NCI-H187 treated with DMSO at 0.1 percent for 48 hours (cell line): ENCODE measurements around the gene VRTN.
"Not testable (repeated sequence)": the region's sequence is repeated elsewhere in the genome, so short reads cannot be mapped to it uniquely, and the experiment has no call there.

ENCODE experiments used
- DNase-seq: peaks from one replicate; lab custom pipeline; 2025; lab: John Stamatoyannopoulos, UW

VRTN gene

GRCh38 chr14:74348241-74348734 is at the start of gene VRTN:
VRTN (plus strand) TSS chr14:74348471; CDS start chr14:74356784, 8,313 bp downstream.
- DNase-seq = no peak

DNA sequence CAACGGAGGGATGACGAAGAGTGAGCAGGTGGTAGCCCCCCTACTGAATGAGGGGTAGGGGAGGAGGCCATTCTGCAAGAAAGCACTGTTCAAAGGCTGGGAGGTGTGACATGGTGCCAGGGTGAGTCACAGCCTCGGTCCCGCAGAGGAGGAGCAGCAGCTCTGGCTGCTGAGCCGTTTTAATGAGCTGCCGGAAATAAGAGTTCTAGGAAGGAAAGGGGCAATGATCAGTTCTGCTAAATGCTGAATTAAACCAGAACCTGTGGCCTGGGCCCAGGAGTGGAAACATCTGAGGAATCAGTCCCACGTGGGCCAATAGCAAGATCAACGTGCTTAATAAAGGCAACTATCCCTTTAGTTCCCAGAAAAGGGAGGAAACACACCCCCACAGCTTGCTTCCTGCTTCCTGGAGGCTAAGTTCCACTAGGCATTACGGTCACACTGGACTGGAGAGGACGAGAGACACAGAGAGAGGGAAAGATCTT is 49.2 kb upstream of the VRTN start:
- no peak for DNase-seq

DNA sequence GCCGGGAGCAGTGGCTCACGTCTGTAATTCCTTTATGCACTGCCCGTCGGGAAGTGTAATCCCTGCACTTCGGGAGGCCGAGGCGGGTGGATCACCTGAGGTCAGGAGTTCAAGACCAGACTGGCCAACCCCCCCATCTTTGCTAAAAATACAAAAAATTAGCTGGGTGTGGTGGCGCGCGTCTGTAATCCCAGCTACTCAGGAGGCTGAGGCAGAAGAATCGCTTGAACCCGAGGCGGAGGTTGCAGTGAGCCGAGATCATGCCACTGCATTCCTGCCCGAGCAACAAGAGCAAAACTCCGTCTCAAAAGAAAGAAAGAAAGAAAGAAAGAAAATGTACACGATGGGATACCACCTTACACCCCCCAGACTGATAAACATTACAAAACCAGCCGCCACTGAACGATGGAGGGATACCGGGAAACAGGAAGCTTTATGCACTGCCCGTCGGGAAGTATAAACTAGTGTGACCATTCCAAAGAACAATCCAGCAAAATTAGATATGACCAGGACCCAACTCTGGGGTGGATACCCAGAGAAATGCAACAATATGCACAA is 46.6 kb upstream of the VRTN start:
- no peak for DNase-seq

GRCh38 chr14:74302152-74302628 is 46.1 kb upstream of the VRTN start:
- no peak for DNase-seq

GRCh38 chr14:74302634-74303569 is 45.4 kb upstream of the VRTN start, which contains the start of gene ABCD4:
ABCD4 (minus strand) TSS chr14:74302934; CDS start chr14:74302912, 22 bp downstream.
- DNase-seq = peak; percentile 81

DNA sequence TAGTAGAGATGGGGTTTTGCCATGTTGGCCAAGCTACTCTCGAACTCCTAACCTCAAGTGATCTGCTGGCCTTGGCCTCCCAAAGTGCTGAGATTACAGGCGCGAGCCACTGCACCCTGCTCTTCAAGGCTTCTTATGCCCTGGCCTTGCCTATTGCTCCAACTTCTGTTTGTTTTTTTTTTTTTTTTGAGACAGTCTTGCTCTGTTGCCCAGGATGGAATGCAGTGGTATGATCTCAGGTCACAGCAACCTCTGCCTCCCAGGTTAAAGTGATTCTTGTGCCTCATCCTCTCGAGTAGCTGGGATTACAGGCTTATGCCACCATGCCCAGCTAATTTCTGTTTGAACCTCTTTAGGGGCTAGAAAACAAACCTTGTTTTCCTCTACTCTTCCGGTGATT is 39.6 kb upstream of the VRTN start:
- DNase-seq = no peak

GRCh38 chr14:74309125-74310022 is 38.9 kb upstream of the VRTN start:
- no peak for DNase-seq

DNA sequence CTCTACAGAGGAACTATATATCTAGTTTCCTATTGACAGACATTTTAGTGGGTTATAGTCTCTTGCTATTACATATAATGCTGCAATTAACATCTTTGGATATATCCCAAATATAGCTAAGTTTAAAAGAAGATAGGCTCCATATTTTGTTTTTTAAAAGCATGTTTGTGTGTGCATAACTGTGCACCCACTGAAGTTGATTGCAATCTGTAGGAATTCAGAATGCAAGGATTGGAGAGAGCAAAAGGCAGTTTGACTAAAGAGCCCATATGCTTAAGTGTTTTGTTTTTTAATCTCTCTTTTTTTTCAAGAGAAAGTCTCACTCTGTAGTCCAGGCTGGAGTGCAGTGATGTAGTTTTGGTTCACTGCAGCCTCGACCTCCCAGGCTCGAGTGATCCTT is 36.1 kb upstream of the VRTN start:
- DNase-seq = no peak

DNA sequence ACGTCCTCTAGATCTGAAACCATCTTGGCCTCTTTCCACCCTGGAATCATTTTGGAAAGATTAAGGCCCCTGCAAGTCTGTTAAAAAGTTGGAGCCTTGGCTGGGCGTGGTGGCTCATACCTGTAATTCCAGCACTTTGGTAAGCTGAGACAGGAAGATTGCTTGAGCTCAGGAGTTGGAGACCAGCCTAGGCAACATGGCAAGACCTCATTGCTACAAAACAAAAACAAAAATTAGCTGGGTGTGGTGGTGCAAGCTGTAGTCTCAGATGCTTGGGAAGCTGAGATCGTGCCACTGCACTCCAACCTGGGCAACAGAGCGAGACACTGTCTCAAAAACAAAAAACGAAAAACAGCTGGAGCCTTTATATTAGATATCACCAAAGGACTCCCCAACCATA is 34.7 kb upstream of the VRTN start:
- DNase-seq = no peak

GRCh38 chr14:74314576-74314975 is 33.7 kb upstream of the VRTN start:
- no peak for DNase-seq

GRCh38 chr14:74324931-74325361 is 23.3 kb upstream of the VRTN start:
- no peak for DNase-seq

DNA sequence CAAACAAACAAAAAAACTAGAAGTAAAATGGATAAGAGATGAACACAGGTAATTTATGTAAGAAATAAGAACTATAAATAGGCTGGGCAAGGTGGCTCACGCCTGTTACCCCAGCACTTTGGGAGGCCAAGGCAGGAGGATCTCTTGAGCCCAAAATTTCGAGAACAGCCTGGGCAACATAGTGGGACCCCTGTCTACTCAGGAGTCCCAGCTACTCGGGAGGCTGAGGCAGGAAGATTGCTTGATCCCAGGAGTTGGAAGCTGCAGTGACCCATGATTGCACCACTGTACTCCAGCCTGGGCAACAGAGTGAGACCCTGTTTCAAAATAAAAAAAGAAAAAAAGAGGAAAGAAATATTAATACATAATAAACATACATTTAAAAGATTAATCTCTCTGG is 22.8 kb upstream of the VRTN start:
- DNase-seq = no peak

DNA sequence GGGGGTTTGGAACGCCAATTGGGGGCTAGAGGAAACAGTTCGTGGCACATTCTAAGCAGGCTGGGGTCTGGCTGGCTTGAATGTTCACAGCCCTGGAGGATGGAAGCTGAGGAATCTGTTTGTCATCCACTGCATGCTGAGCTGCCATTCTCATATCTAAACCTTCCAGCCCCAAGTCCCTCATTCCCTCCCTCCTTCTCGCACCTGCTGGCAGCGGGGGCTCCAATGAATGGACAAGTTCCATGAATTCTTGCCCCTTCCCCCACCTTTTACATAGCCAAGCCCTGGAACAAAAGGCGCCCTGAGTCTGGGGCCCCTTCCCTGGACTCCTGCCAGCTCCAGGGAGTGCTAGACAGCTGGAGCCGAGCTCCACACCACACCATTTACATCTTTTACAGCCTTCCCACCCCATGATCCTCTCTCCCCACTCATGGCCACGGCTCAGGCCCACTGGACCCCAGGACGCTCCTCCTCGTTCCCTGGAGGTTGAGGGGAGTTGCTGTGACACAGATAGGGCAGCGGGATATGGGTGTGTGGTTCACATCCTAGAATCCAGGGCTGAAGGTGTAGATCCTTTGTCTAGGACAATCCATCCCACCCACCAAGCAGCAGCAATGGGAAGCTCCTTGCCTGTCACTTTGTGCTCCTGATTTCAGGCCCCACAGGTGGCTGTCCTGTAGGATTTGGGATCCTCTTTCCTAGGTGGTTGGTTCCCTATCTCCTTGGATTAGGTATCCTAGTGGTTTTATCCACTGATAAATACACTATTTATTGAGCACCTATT is 21.7 kb upstream of the VRTN start:
- DNase-seq = no peak

GRCh38 chr14:74329950-74330552 is 18.2 kb upstream of the VRTN start:
- not testable (repeated sequence) for DNase-seq

GRCh38 chr14:74333909-74334308 is 14.4 kb upstream of the VRTN start:
- no peak for DNase-seq

DNA sequence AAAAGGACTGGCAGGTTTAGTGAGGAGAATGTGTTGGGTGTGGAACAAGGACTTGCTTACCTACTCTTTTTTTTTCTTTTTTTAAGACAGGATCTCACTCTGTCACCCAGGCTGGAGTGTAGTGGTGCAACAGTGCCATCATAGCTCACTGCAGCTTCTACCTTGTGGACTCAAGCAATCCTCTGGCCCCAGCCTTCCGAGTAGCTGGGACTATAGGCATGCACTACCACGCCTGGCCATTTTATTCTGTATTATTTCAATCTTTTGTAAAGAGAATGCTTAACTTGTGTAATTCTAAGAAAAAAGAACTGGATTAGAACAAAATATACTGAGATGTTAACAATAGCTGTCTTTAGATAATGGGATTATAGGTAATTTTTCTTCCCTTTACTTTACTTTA is 1.9 kb upstream of the VRTN start:
- no peak for DNase-seq

DNA sequence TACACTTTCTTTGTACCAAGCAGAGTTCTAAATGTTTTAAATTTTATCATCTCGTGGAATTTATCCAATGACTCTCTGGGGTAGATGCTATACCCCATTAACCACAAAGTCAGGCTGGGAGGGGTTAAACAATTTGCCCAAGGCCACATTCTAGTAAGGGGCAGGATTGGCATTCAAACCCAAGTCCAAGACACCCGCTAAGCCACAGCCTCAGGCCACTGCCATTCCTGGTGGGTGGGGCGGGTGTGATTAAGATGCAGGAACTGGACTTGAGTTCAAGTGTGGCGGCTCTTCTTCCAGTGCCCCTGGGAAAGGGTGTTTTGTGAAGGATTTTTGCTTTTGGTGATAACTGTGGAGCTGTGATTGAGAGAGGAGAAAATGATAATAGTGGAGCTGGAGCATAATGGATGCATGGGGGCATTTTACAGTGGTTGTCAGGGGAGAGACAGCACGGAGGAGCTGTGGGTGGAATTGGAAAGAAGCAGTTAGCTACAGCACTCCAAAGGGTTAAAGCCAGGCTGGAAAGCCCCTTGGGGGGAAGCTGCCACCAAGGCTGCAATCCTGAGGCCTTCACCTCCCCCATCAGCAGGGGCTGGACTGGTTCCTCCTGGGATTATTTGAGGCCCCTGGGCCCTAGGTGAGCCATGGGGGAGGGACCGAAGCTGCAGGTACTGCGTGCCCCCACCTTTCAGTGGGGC is 1.0 kb upstream of the VRTN start:
- DNase-seq = no peak

DNA sequence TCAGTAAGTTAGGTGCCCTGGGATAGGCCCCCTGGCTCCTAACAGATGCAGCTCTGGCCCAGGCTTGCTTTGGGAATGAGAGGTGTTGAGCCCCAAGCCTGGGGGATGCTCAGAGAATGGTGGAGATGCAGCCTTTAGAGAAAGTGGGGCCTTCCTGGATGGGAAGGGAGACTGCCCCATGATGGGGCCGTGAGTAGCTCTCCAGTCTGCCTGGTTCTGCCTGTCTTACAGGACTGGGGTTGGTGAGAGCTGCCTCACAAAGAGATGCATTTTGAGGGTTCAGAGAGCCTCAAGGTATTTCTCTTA is 523 bp upstream of the VRTN start:
- DNase-seq = no peak

DNA sequence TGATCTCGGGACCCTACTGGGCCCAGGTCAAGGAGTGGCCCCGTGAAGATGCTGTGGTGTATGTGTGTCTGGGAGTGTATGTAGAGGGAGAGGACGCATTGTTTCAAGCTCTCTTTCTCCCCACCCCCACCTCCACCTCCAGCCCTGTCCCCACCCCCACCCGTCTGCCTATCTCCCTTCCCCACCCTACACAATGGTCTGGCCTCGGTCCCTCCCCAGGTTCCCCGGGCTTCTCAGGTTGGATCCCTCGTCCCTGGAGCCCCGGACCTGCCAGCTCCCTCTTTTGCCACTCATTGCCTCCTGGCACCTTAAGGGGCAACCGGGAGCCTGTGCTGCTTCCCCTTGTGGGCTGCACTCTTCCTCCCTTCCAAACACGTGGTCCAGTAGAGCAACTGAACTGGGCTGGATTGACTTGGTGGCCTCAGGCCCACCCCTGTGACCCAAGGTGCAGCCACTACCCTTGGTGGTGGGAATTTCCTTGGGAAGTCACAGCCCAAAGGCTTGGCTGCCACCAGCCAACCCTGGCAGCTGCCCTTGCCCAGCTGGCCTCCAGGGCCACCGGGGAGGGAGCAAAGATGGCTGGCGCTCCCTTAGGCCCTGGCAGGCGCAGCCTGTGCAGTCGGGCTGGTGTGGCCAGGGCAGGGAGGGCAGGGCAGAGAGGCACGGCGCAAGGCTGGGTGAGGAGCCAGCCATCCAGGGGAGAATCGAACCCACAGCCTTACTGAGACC is 628 bp downstream of the VRTN start:
- no peak for DNase-seq

DNA sequence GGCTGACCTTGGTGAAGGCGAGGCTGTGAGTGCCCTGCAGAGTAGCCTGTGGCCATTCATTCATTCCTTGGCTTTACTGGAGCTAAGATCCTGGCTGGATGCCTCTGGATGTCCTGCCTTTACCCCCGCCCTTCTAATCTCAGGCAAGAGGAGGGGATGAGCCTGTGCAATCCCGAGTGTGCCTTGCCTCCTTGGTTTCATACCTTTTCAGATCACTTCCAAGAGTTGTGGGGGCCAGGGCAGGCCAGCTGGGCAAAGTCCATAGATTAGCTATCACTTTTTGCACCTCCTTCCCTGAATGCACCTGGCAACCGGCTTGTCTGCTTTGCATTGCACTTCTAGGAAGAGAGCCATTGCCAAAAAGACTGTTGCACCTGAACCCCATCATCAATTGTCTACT is 1.5 kb downstream of the VRTN start:
- no peak for DNase-seq
